Astrocyte (in vitro differentiated cells and primary cell): ENCODE results near the gene BNIP2. TPM values are rescaled to one million over a fixed set of nuclear protein-coding genes. Genes with fewer than 3 reads are reported as not detected.

Source experiments
- DNase-seq: peaks from one replicate; pipeline ENCODE4 v3.0.0-alpha.2; 2010; ENCODE audit warnings: low read depth
- FAIRE-seq: peaks from 2 replicates; lab custom pipeline; 2011; peaks lifted over from hg19 to GRCh38; lab: Jason Lieb, UNC
- H2AFZ ChIP-seq: 2 replicates; pipeline ENCODE4 v1.6.0; 2012; ENCODE audit warnings: low read depth, low read length, inconsistent platforms
- H3K27ac ChIP-seq: 2 replicates; pipeline ENCODE4 v1.5.1; 2011; ENCODE audit warnings: low read depth, low read length, inconsistent platforms
- H3K27me3 ChIP-seq: 2 replicates; pipeline ENCODE4 v1.6.0; 2011; ENCODE audit warnings: low read length, inconsistent platforms; ENCODE audit not compliant: insufficient read depth
- H3K36me3 ChIP-seq: 2 replicates; pipeline ENCODE4 v1.5.1; 2011; ENCODE audit warnings: low read length, inconsistent platforms; ENCODE audit not compliant: insufficient read depth
- H3K4me1 ChIP-seq: 2 replicates; pipeline ENCODE4 v1.5.1; 2011; ENCODE audit warnings: low read length, inconsistent platforms; ENCODE audit not compliant: insufficient read depth
- H3K4me2 ChIP-seq: 2 replicates; pipeline ENCODE4 v1.6.0; 2012; ENCODE audit warnings: low read length, inconsistent platforms
- H3K4me3 ChIP-seq: 2 replicates; pipeline ENCODE4 v1.5.1; 2011; ENCODE audit warnings: low read depth, mild to moderate bottlenecking, low read length, inconsistent platforms; ENCODE audit not compliant: insufficient read depth
- H3K79me2 ChIP-seq: 2 replicates; pipeline ENCODE4 v1.6.0; 2012; ENCODE audit warnings: mild to moderate bottlenecking, low read length, inconsistent platforms; ENCODE audit not compliant: insufficient read depth
- H3K9ac ChIP-seq: 2 replicates; pipeline ENCODE4 v1.6.0; 2012; ENCODE audit warnings: mild to moderate bottlenecking, low read length, inconsistent platforms
- H3K9me3 ChIP-seq: 2 replicates; pipeline ENCODE4 v1.5.1; 2012; ENCODE audit warnings: low read depth, mild to moderate bottlenecking, low read length, inconsistent platforms; ENCODE audit not compliant: insufficient read depth
- H4K20me1 ChIP-seq: 2 replicates; pipeline ENCODE4 v1.6.0; 2012; ENCODE audit warnings: low read length, inconsistent platforms; ENCODE audit not compliant: insufficient read depth
- H3K27ac Mint-ChIP-seq: one replicate; pipeline ENCODE4 v1.8.0; 2021; ENCODE audit warnings: mild to moderate bottlenecking, mixed read lengths; ENCODE audit not compliant: unreplicated experiment
- H3K27me3 Mint-ChIP-seq: one replicate; pipeline ENCODE4 v1.8.0; 2021; ENCODE audit warnings: low read depth, mixed read lengths; ENCODE audit not compliant: unreplicated experiment
- H3K36me3 Mint-ChIP-seq: one replicate; pipeline ENCODE4 v1.8.0; 2021; ENCODE audit warnings: low read depth, mixed read lengths; ENCODE audit not compliant: unreplicated experiment
- H3K4me1 Mint-ChIP-seq: one replicate; pipeline ENCODE4 v1.8.0; 2021; ENCODE audit warnings: low read depth, mixed read lengths; ENCODE audit not compliant: unreplicated experiment
- H3K4me3 Mint-ChIP-seq: one replicate; pipeline ENCODE4 v1.8.0; 2021; ENCODE audit warnings: mild to moderate bottlenecking, moderate library complexity, mixed read lengths; ENCODE audit not compliant: unreplicated experiment
- H3K9me3 Mint-ChIP-seq: one replicate; pipeline ENCODE4 v1.8.0; 2021; ENCODE audit warnings: mild to moderate bottlenecking, mixed read lengths; ENCODE audit not compliant: unreplicated experiment
- CTCF ChIP-seq: IDR thresholded peaks from 2 replicates; pipeline ENCODE4 v1.5.1; 2011; ENCODE audit warnings: low read depth, mild to moderate bottlenecking, inconsistent platforms, low read length, moderate library complexity; ENCODE audit not compliant: insufficient read depth
- EZH2 ChIP-seq: IDR thresholded peaks from 2 replicates; pipeline ENCODE4 v1.6.1; 2012; ENCODE audit warnings: mild to moderate bottlenecking, low read length, inconsistent platforms; ENCODE audit not compliant: insufficient read depth
- total RNA-seq: library from RNA; stranded (reverse); gene quantifications from 2 replicates; pipeline ENCODE4 v1.2.1, GENCODE V29; 2021

BNIP2 gene
- total RNA-seq, 1 donor from 2014 or later: 73.1 TPM

DNA sequence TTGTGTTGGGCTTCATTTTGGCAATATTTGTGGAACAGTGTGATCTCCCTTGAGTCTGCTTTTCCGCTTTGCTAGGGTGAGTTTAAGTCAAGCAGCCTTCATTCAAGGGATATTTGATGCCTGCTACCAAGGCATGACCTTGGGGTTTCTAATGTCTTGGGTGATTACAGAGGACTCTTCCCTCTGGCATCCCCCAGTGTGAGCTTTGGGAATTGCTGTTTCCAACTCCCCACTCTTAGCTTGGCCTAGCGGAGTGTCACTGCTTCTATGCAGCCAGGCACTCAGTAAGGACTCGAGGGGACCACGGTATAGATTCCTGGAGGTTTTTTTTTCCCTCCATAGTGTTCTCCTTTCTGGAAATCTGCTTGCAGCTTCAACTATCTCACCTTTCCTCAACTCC, 56.4 kb downstream of the BNIP2 start:
- Mint-ChIP-seq H3K36me3 (no peaks in the 10 kb centered on the region), H3K27me3 (no peaks in the 10 kb centered on the region), H3K27ac (no peak overlapping the region), H3K4me3 (no peak overlapping the region), H3K4me1 (no peaks in the 10 kb centered on the region), H3K9me3 (no peaks in the 10 kb centered on the region)
- Histone ChIP-seq H3K36me3 (no peaks in the 10 kb centered on the region), H3K27ac (no peak overlapping the region), H3K4me3 (no peak overlapping the region), H4K20me1 (no peaks in the 10 kb centered on the region), H3K9ac (no peak overlapping the region), H2AFZ (no peak overlapping the region), H3K9me3 (no peaks in the 10 kb centered on the region), H3K4me2 (no peak overlapping the region), H3K79me2 (no peaks in the 10 kb centered on the region), H3K4me1 (no peaks in the 10 kb centered on the region), H3K27me3 (no peaks in the 10 kb centered on the region)
- FAIRE-seq (no peak), DNase-seq (no peak)
- TF ChIP-seq EZH2 (no peak), CTCF (peak; percentile 15)

DNA sequence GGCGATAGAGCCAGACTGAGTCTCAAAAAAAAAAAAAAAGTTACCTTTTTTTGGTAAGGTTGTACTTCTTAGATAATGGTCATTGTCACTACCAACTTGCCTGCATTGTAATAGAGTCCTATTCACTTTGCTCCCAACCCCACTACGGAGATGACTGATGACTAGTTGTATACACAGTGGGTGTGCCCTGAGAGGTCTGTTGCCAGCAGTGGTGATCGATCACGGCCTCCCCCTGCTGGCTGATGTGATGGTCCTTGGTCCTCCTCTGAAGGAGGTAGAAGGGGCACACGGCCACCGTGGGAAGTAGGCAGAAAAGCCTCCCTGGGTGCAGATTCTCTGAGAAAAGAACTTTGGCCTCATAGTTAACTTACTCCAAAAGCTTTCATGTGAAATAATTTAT, 66.8 kb downstream of the BNIP2 start:
- Histone ChIP-seq H3K4me3 (no peak overlapping the region), H3K79me2 (no peaks in the 10 kb centered on the region), H4K20me1 (no peaks in the 10 kb centered on the region), H3K9ac (no peak overlapping the region), H3K27ac (no peak overlapping the region), H3K4me2 (no peak overlapping the region), H3K36me3 (no peaks in the 10 kb centered on the region), H2AFZ (no peak overlapping the region), H3K9me3 (no peaks in the 10 kb centered on the region), H3K27me3 (peaks cover 16% of the 10 kb centered on the region), H3K4me1 (no peaks in the 10 kb centered on the region)
- H3K27ac Mint-ChIP-seq: no peak overlapping the region
- H3K9me3 Mint-ChIP-seq: no peaks in the 10 kb centered on the region
- no peak overlapping the region for H3K4me3 Mint-ChIP-seq
- peaks cover 16% of the 10 kb centered on the region for H3K27me3 Mint-ChIP-seq
- peak; percentile 42 for TF ChIP-seq CTCF
- no peak for TF ChIP-seq EZH2
- H3K36me3 Mint-ChIP-seq: no peaks in the 10 kb centered on the region
- FAIRE-seq (no peak), DNase-seq (peak; percentile 18)
- H3K4me1 Mint-ChIP-seq: no peaks in the 10 kb centered on the region

DNA sequence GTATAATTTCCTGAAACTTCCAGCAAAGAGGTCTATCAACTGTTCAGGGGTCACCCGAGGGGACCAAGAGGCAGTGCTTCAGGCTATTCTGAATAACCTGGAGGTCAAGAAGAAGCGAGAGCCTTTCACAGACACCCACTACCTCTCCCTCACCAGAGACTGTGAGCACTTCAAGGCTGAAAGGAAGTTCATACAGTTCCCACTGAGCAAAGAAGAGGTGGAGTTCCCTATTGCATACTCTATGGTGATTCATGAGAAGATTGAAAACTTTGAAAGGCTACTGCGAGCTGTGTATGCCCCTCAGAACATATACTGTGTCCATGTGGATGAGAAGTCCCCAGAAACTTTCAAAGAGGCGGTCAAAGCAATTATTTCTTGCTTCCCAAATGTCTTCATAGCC, 70.7 kb downstream of the BNIP2 start:
- Histone ChIP-seq H3K79me2 (no peaks in the 10 kb centered on the region), H3K27ac (no peak overlapping the region), H3K9me3 (no peaks in the 10 kb centered on the region), H3K27me3 (peaks cover 15% of the 10 kb centered on the region), H3K36me3 (no peaks in the 10 kb centered on the region), H3K4me3 (no peak overlapping the region), H3K4me2 (no peak overlapping the region), H3K4me1 (no peaks in the 10 kb centered on the region), H2AFZ (no peak overlapping the region), H4K20me1 (no peaks in the 10 kb centered on the region), H3K9ac (no peak overlapping the region)
- Mint-ChIP-seq H3K4me3 (no peak overlapping the region), H3K4me1 (peaks cover 1% of the 10 kb centered on the region), H3K36me3 (no peaks in the 10 kb centered on the region), H3K27ac (no peak overlapping the region), H3K27me3 (peaks cover 21% of the 10 kb centered on the region), H3K9me3 (no peaks in the 10 kb centered on the region)
- no peak for FAIRE-seq
- DNase-seq: no peak
- no peak for TF ChIP-seq EZH2
- no peak for TF ChIP-seq CTCF
